T-helper 2 cell treated with Interferon-gamma antibody and Interleukin-4, amounts not matched to agents 100 ng/mL and 5 ng/mL, for 36 hours (primary cell): ENCODE measurements around the gene ABCC4. TPM values are rescaled to one million over a fixed set of nuclear protein-coding genes. Genes with fewer than 3 reads are reported as not detected.

Source experiments
- intact Hi-C: fragments of 100-400 bp; cut with micrococcal nuclease; formaldehyde crosslinking; loops from one replicate; pipeline ENCODE4 v1.15.1; 2023
- total RNA-seq: library from RNA; stranded (reverse); gene quantifications from 2 replicates; pipeline ENCODE4 v1.2.3, GENCODE V29; 2022

ABCC4 gene
- total RNA-seq, 1 donor from 2014 or later = 7.7 TPM

DNA sequence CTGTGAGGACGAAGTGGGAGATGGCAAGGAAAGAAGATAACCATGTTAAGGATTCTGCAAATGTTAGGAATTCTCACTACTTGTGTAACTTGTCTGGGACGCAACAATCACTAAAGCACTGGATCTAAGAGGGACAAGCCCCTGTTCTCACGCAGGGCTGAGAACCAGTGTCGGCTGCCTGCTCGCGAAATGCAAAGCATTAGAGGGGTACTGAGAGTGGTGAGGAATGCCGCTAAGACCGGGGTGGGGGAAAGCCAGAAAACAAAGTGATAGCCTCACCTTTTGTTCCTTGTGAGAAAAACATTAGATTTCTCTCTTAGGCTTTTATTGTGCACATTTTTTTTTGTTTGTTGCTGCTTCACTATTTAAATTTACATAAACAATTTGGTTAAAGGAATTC lies 241.9 kb downstream of the ABCC4 start:
- intact Hi-C loops = no loop called here

DNA sequence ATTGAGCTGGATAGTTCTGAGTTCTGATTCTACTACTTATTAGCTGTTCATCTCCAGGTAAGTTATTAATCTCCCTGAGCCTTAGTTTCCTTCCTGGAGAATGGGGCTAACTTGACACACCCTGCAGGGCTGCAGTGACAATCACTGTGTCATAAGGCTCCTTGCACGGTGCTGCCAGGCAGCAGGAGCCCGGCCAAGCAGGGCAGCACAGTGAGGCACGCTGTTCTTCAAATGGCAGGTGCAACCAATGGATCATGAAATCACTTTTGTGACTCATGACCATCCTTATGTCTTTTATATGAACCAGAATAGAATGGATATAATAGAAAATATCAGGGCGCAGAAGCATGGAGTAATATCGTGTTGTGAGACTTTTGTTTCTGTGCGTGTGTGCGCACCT lies 242.6 kb downstream of the ABCC4 start:
- intact Hi-C loops = no loop called here

GRCh38 chr13:95056266-95056665 lies 245.0 kb downstream of the ABCC4 start:
- intact Hi-C loops = no loop called here

DNA sequence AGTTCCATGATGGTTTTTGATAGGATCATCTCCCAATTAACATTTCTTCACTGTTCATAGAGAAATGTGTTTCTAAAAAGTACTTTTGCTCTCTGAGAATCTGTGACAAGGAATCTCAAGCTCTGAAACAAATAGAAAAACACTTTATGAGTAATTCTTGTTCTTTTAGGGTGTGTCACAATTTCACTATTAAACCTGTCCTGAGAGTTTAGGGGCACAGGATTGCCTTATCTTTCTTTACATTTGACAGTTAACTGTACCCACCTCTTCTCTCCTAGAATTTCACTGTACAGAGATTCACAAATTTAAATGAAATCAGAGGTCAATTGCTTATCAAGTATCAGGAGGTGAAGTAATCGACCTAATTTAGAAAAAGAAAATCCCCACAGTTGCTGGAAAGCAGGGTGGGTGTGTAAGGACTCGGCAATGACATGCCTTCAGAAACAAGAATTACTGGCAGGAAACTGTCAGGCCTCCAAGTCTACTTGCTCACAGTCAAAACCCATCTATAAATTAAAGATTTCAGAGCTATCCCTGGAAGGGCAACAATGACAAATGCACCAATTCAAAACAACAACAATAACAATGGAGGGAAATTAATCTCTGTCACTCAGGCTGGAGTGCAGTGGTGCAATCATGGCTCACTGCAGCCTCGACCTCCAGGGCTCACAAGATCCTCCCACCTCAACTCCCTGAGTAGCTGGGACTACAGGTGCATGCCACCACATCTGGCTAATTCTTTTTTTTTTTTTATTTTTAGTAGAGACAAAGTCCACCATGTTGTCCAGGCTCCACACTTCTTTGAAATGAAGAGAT lies 250.2 kb downstream of the ABCC4 start:
- intact Hi-C loops = no loop called here

- intact Hi-C loops = no loop called here
These were observed 251.5 kb downstream of the ABCC4 start for GRCh38 chr13:95049772-95050171.

GRCh38 chr13:95044452-95045205 lies 256.6 kb downstream of the ABCC4 start:
- intact Hi-C loops = no loop called here

DNA sequence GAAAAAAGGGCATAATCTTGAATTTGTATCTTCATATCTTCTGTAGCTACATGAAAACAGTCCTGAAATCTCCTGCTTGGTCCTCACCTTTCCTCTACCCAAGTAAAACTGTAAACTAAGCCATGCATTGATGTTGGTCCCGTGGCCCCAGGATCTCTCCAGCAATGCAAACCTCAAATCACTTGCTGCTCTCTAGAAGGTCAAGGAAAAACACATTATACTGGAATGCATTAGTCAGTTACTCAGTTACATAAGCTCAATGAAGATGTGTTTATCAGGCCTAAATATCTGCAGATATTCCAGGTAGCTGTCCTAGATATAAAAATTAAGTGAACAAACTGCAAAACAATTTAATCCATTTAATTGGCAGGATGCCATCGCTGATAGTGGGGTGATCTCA lies 261.8 kb downstream of the ABCC4 start:
- intact Hi-C loops = no loop called here

- intact Hi-C loops = no loop called here
These were observed 262.3 kb downstream of the ABCC4 start for GRCh38 chr13:95038949-95039348.

- intact Hi-C loops = no loop called here
These were observed 265.7 kb downstream of the ABCC4 start for GRCh38 chr13:95035311-95036109.

DNA sequence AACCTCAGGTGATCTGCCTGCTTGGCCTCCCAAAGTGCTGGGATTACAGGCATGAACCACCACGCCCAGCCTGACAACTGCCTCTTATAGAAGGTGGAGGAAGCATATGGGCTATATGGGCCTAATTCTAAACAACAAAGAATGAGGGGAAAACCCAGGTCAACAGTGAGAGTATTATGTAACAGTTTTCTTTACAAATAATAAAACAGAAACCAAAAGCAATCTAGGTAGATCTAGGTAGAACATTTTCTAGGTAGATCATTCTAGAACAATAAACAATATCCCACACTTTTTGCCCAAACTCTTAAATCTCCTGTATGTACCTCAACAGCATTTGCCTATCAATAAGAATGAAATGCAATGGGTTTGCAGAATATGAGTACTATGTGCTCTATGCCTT lies 267.4 kb downstream of the ABCC4 start:
- intact Hi-C loops = no loop called here

GRCh38 chr13:95032121-95032520 lies 269.1 kb downstream of the ABCC4 start:
- intact Hi-C loops = no loop called here

- intact Hi-C loops = no loop called here
These were observed 270.4 kb downstream of the ABCC4 start for GRCh38 chr13:95030821-95031343.

GRCh38 chr13:95027638-95028037 lies 273.6 kb downstream of the ABCC4 start:
- intact Hi-C loops = no loop called here

DNA sequence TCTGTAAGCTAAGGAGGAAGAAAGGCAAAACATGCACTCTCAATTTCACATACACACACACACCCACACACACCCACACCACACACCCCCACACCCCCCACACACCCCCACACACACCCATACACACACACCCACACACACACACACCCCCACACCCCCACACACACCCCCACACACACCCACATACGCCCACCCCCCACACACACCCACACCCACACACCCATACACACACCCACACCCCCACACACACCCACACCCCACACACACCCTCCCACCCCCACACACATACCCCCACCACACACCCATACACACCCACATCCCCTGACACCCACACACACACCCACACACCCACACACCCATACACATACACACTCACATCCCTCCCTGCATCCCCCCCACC lies 276.1 kb downstream of the ABCC4 start:
- intact Hi-C loops = no loop called here

GRCh38 chr13:95023405-95023804 lies 277.8 kb downstream of the ABCC4 start:
- intact Hi-C loops = no loop called here

DNA sequence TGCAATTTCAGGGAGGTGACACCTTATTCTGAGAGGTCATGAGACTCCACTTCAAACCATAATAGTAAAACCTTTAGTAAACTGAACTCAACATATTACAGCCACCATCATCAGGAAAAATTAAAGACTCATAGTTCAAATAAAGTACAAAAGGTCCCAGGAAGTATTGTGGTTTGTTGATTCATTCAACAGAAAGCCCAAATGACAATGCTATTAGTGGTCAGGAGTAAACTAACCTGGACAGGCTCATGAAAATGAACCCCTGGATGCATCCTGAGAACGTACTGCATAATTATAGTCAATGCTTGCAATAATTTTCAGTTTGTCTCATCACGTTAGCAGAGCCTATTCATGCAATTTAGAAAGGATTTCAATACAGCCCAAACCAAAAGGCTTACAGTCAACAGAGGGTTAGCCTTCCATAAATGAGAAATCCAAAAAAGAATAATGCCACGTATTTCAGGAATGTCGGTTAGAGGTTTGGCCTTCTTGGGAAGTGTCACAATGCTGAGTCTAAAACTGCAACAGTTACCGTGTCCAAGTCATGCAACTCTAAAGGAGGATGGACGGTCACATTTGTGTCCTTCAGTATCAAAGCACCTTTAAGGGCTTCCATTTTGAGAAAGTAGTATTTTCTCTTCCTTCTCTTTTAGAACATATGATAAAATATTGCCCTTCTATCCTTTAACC lies 280.8 kb downstream of the ABCC4 start:
- intact Hi-C loops = no loop called here

DNA sequence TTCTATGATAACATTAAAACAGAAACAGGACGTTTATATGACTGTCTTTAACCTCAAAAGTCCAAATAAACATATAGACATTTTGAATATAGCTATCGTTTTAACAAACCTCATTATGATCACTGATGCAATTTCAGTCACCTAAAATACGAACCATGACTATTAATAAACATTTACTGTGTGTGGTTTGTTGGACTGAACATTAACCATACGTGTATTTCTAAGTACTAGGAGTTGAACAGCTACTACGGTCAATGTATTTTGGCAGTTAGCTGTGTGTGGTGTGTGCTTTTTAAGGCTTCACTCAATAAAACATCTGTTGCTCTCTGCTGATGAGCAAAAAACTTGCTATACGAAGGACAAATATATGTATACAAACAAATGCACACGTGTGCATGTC lies 281.4 kb downstream of the ABCC4 start:
- intact Hi-C loops = no loop called here

GRCh38 chr13:95007322-95007721 lies 293.9 kb downstream of the ABCC4 start:
- intact Hi-C loops = no loop called here

- intact Hi-C loops = no loop called here
These were observed 296.0 kb downstream of the ABCC4 start for GRCh38 chr13:95005300-95005699.

- intact Hi-C loops = no loop called here
These were observed 298.0 kb downstream of the ABCC4 start for GRCh38 chr13:95003019-95003813.
